ENCODE results near the gene CWF19L1. TPM values are rescaled to one million over a fixed set of nuclear protein-coding genes. Genes with fewer than 3 reads are reported as not detected.

The CWF19L1 gene
- total RNA-seq: 23.1 and 29.8 TPM in 2 replicates

DNA sequence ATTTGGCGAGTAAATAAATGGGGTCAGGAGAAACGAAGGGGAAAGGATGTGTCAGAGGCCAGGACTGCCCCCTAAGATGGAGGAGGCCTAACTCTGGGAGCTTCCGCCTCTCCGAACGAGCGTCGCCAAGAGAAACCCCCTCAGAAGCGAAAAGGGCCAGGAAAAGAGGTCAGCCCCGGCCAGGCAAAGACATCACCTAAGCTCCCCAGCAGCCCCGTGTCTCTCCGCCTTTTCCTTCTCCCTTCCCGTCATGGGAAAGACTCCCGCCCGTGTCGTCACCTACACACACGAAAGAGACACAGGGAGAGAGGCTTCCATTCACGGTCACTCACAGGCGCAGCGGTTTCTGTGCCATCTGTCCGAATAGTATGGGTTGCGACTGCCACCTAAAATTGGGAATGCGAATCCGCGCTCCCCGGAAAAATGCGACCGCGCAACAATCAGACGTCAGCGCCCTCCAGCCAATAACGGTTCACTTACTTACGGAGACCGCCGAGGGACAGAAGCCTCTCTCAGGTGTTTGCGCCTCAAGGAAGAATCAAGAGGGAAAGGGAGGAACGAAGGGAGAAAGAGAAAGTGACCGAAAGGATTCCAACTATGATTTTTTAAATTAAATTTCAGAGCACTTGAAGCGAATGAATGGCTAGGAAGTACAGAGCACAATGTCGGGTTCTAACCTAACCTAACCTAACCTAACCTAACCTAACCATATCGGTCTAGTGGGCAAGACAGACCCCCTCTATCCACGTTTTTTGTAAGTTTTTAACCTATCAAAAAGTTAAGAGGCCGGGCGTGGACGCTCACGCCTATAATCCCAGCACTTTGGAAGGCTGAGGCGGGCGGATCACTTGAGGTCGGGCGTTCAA is at the start of gene CWF19L1:
Gene CWF19L1, minus strand, starts transcription at position 400 of the 866 bp plus-strand sequence. Its CDS starts 45 bp downstream, at position 355.

DNA sequence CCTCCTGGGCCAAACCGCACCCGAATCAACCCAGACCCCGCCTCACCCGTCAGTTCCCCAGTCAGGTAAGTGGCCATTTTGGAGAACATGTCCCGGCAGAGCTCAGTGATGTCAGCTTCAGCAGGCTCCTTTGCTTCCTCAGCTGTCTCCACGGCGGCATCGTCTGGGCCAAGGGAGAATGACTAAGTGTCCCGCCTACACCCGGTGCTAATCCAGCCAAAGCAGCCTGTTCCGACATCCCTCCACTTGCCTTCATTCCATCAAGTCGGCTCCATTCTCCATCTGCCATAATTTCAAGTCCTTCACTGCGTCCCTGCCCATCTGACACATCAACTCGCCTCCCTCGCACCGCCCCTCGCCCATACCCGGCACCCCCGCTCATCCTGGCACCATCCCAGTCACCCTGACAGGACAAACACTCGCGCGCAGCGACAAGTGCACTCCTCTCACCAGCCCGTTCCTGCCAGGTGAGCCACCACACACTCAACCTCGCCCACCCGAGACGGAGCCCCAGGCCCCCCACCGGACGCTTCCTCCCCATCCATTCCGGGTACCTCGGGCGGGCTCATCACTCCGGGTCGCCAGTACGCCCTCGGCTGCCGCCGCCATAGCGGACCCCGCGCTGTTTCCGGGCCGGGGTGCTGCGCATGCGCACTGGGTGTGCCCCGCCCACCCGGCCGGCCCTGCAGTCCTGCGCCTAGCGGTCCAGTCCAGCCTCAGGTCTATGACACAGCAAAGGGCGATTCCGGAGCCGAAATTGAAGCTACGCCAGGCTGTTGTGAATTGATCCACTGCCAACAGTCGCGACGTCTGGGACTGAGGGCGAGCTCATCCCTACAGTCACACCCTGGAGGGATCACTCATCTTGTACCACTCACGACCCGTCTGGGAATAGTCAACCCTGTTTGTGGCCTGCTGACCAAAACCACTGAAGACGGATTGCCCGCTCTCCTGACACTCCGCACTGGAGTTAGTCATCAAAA is 18.9 kb upstream of the CWF19L1 start, which contains the start of gene BLOC1S2:
Gene BLOC1S2, minus strand, starts transcription at position 630 of the 983 bp plus-strand sequence. Its CDS starts 21 bp downstream, at position 609.

GRCh38 chr10:100185364-100186252 is 81.8 kb downstream of the CWF19L1 start, which contains the start of gene ERLIN1:
Gene ERLIN1, minus strand, starts transcription at chr10:100186029. Its CDS starts 403 bp downstream, at chr10:100185626.

Other genes starting within 250 kb of the CWF19L1 start
- gene CPN1, start 185.8 kb downstream of the CWF19L1 start, total RNA-seq: not detected in 2 replicates
- 31.4 and 32.8 TPM in 2 replicates for gene ERLIN1, start 81.6 kb downstream of the CWF19L1 start, total RNA-seq
- 15.2 and 18.3 TPM in 2 replicates for gene CHUK, start 38.0 kb downstream of the CWF19L1 start, total RNA-seq
- gene BLOC1S2, start 19.0 kb upstream of the CWF19L1 start, total RNA-seq: 68.0 and 81.5 TPM in 2 replicates
- not detected in 2 replicates for gene PKD2L1, start 62.6 kb upstream of the CWF19L1 start, total RNA-seq
- 545 and 638 TPM in 2 replicates for gene SCD, start 79.6 kb upstream of the CWF19L1 start, total RNA-seq
- gene WNT8B, start 195.4 kb upstream of the CWF19L1 start, total RNA-seq: not detected in 2 replicates